M059J (cell line): Measurements from ENCODE around the gene CCDC88C. TPM values are rescaled to one million over a fixed set of nuclear protein-coding genes. Genes with fewer than 3 reads are reported as not detected.
A peak's percentile ranks its signal among the peaks of the same experiment; 100 is the strongest.
"Not testable (repeated sequence)": the region's sequence is repeated elsewhere in the genome, so short reads cannot be mapped to it uniquely, and the experiment has no call there.

ENCODE experiments used
- DNase-seq: peaks from one replicate; pipeline ENCODE4 v3.0.0-alpha.2; 2012; ENCODE audit warnings: low read depth
- total RNA-seq: library from RNA; depleted of rRNA; stranded (reverse); fragments of >200 nt; shearing (Covaris generic); gene quantifications from 2 replicates; pipeline ENCODE4 v1.2.3, GENCODE V29; 2014; rRNA removed

CCDC88C gene, protein sequence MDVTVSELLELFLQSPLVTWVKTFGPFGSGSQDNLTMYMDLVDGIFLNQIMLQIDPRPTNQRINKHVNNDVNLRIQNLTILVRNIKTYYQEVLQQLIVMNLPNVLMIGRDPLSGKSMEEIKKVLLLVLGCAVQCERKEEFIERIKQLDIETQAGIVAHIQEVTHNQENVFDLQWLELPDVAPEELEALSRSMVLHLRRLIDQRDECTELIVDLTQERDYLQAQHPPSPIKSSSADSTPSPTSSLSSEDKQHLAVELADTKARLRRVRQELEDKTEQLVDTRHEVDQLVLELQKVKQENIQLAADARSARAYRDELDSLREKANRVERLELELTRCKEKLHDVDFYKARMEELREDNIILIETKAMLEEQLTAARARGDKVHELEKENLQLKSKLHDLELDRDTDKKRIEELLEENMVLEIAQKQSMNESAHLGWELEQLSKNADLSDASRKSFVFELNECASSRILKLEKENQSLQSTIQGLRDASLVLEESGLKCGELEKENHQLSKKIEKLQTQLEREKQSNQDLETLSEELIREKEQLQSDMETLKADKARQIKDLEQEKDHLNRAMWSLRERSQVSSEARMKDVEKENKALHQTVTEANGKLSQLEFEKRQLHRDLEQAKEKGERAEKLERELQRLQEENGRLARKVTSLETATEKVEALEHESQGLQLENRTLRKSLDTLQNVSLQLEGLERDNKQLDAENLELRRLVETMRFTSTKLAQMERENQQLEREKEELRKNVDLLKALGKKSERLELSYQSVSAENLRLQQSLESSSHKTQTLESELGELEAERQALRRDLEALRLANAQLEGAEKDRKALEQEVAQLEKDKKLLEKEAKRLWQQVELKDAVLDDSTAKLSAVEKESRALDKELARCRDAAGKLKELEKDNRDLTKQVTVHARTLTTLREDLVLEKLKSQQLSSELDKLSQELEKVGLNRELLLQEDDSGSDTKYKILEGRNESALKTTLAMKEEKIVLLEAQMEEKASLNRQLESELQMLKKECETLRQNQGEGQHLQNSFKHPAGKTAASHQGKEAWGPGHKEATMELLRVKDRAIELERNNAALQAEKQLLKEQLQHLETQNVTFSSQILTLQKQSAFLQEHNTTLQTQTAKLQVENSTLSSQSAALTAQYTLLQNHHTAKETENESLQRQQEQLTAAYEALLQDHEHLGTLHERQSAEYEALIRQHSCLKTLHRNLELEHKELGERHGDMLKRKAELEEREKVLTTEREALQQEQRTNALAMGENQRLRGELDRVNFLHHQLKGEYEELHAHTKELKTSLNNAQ (N-terminal part only)
- total RNA-seq: 1.4 and 1.6 TPM in 2 replicates

DNA sequence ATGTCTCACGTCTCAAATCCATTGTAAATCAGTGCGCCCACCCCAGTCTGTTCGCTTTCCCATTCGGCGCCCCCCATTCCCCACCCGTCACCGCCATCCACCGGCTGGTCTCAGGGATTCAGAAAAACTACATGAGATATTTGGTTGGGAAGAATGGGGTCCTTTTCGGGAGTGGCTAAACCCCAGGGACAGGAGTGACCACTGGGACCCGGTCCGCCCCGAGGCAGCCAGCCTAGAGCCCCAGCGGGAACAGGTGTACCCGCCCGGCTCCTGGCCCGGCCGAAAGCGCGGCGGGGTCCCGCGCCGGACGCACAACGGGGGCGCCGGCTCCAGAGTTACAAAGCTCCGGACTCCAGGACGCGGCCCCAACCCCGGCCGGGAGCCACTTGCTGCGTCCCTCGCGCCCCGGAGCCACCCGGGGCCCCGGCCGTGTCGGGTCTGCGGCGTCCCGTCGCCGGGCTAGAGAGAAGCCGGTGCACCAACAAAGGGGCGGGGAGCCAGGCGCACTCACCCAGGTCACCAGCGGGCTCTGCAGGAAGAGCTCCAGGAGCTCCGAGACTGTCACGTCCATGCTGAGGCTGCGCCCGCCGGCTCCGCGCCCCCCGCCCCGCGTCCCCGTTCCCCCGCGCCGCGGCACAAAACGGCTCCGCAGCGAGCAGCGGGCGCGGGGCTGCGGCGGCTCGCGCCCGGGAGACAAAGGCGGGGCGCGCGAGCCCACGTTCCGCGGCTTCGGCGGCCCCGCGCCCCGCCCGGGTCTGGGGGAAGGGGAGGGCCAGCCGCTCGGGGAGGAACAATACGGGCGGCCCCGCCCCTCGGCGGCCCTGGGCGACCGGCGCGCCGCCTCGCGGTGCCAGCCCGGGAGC, at the start of gene CCDC88C:
Gene CCDC88C (minus strand): TSS at position 701 of the 863 bp plus-strand sequence. CDS start 130 bp downstream, at position 571.
- peak; percentile 48 for DNase-seq

DNA sequence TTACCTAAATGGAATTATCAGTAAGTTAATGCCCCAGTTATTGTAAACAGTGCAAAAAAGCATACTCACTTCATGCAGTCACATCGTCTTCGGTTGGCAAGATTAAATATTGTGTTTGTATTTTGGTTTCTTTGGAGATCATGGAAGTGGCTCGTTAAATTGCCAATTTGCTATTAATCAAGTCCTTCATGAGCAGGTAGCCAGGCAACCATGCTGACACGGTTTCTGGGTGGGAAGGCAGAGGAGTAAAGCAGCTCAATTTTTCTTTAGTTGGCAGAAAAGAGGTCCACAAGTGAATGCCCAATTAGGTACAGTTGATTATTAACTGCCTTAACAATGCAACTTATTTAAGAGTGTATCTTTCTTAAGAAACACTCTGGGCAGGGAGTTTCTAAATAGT, 48.6 kb upstream of the CCDC88C start:
- no peak for DNase-seq

DNA sequence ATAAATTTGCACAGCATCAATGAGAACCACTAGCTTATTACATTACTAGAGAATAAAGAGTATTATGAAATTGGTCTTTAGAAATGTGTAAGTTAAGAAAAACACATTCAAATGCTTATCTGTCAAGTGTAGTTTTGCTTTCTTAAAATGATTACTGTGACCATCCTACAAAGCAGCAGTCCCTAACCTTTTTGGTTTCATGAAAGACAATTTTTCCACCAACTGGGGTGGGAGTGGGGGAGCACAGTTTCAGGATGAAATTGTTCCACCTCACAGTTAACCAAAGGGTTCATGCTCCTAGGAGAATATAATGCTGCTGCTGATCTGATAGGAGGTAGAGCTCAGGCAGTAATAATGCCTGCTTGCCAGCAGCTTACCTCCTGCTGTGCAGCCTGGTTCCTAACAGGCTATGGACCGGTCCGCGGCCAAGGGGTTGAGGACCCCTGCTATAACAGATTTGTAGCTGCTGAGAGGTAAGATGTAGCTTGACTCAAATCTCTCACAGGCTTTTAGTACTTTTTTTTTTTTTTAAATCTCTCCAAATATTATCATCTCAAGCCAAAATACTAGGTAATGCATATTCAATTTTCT, 47.1 kb upstream of the CCDC88C start:
- no peak for DNase-seq

DNA sequence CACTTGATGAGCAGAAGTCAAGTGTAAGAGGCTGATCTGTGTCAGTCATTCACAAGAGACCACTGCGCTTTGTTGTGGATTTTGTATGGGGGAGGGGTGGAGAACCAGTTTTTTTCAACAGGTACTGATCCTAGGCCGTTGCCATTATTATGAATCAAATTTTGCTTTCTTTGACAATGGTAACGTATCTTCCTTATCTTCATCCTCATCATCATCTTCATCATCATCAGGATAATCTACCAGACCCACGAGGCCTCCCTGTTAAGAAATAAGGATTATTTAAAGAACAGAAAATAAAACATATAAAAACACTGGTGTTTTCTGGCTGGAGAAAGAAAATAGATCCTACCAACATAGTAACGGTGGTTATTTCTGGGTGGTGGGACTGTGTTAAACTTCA, 41.0 kb upstream of the CCDC88C start:
- no peak for DNase-seq

DNA sequence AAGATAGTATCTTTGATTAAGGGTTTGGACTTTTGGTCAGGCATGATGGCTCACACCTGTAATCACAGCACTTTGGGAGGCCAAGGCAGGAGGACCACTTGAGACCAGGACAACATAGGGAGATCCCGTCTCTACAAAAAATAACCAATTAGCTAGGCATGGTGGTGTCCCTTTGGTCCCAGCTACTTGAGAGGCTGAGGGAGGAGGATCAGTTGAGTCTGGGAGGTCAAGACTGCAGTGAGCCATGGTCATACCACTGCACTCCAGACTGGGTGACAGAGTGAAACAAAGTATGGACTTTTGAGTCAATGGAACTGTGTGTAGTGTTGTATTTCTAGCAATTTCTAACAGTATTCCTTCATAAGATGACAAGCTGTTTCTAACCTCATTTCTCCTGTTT, 38.7 kb upstream of the CCDC88C start:
- no peak for DNase-seq

DNA sequence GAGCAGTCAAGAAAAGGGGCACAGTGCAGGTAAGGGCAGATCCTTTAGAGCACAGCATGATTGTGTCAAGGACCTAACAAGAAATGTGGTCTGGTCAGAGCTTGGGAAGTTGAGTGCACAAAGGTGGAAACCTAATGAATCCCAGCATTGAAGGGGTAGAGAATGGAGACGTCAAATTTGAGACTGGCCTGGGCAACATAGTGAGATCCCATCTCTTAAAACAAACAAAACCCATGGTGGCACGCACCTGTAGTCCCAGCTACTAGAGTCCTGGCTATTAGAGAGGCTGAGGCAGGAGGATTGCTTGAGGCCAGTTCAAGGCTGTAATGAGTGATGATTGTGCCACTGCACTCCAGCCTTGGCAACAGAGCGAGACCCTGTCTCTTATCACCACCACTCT, 37.0 kb upstream of the CCDC88C start:
- DNase-seq: no peak

DNA sequence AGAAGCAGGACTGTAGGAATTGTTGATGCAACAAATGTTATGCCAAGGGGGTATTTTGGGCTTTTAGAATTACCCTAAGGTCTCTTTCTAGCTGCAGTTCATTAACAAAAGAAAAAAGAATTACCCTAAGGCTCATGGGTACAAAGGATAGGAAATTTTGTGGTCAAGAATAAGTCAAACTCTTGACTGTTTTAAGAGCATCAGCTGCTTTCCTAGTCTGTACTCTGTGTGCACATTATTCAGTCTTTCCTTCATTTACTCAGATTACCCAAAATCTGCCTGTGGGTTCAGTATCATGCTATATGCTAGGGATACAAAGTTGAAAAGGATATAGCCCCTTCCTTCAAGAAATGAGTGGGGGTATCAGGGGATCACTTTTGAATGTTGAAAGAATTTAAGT, 36.5 kb upstream of the CCDC88C start:
- DNase-seq: no peak

DNA sequence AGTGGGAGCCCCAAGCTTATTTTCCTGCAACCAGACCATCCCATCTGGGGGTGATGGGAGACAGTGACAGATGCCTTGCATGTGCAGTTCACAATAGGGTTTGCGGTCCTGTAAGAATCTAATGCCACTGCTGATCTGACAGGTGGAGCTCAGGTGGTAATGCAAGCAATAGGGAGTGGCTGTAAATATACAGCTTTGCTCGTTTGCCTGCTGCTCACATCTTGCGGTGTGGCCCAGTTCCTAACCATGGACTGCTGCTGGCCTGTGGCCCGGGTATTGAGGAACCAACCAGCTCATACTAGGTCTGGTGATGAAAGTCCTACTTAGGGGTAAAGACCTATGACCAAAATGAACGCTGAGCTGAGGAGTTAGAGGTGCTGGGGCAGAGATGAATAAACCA, 36.1 kb upstream of the CCDC88C start:
- DNase-seq: no peak

DNA sequence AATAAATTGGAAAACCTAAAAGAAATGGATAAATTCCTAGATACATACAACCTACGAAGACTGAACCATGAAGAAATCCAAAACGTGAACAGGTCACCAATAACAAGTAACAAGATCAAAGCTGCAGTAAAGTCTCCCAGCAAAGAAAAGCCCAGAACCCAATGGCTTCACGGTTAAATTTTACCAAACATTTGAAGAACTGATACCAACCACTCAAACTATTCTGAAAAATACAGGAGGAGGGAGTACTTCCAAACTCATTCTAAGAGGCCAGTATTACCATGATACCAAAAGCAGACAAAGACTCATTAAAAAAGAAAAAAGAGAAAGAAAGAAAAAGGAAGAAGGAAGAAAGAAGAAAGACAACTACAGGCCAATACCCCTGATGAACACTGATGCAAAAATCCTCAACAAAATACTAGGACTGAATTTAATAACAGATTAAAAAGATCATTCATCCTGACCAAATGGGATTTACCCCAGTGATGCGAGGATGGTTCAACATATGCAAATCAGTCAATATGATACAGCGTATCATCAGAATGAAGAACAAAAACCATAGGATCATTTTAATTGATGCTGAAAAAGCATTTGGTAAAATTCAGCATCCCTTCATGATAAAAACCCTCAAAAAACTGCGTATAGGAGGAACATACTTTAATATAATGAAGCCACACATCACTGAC, 26.9 kb upstream of the CCDC88C start:
- no peak for DNase-seq

DNA sequence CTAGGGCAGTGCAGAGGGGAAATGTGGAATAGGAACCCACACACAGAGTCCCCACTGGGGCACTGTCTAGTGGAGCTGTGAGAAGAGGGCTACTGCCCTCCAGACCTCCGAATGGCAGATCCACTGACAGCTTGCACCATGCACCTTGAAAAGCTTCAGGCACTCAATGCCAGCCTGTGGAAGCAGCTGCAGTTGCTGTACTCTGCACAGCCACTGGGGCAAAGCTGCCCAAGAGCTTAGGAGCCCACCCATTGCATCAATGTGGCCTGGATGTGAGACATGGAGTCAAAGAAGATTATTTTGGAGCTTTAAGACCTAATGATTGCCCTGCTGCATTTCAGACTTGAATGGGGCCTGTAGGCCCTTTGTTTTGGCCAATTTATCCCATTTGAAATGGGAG, 21.7 kb upstream of the CCDC88C start:
- no peak for DNase-seq

DNA sequence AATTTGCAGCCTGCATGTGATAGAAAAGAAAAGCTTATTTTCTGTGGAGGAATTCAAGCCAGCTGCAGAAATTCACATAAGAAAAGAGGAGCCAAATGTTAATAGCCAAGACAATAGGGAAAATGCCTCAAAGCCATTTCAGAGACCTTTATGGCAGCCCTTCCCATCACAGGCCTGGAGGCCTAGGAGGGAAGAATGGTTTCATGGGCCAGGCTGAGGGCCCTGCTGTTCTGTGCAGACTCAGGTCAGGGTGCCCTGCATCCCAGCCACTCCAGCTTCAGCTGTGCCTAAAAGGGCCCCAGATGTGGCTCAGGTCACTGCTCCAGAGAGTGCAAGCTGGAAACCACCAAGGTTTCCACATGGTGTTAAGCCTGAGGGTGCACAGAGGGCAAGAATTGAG, 21.2 kb upstream of the CCDC88C start:
- DNase-seq: no peak

DNA sequence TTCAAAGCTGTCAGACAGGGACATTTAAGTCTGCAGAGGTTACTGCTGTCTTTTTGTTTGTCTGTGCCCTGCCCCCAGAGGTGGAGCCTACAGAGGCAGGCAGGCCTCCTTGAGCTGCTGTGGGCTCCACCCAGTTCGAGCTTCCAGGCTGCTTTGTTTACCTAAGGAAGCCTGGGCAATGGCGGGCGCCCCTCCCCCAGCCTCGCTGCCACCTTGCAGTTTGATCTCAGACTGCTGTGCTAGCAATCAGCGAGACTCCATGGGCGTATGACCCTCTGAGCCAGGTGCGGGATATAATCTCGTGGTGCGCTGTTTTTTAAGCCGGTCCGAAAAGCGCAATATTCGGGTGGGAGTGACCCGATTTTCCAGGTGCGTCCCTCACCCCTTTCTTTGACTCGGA, 18.6 kb upstream of the CCDC88C start:
- not testable (repeated sequence) for DNase-seq

DNA sequence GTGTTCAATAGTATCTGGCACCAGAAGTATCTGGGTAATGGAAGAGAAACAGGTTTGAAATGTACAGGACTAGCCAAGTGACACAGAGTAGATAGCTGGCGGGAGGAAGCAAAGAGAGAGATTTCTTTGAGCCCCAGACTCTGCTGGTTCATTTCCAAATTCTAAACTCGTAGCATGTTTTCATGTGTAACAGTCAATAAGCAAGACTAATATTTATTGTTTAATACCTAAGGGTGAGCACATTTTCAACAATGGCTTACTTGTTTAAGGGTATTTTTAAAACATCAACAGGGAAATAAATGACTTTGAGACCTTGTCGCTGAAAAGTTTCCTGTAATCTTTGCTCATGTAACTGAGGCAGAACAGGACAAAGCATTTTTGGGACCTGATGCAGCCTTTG, 11.8 kb upstream of the CCDC88C start:
- no peak for DNase-seq

DNA sequence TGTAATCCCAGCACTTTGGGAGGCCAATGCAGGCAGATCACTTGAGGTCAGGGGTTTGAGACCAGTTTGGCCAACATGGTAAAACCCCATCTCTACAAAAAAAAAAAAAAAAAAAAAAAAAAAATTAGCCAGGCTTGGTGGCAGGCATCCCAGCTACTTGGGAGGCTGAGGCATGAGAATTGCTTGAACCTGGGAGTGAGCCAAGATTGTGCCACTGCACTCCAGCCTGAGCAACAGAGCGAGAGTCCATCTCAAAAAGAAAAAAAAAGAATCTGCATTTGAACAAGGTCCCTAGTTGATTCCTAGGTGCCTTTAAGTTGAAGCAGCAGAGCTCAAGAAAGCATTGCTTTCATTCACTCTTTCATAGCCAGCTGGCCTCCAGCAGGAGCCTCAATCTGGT, 11.3 kb upstream of the CCDC88C start:
- not testable (repeated sequence) for DNase-seq

DNA sequence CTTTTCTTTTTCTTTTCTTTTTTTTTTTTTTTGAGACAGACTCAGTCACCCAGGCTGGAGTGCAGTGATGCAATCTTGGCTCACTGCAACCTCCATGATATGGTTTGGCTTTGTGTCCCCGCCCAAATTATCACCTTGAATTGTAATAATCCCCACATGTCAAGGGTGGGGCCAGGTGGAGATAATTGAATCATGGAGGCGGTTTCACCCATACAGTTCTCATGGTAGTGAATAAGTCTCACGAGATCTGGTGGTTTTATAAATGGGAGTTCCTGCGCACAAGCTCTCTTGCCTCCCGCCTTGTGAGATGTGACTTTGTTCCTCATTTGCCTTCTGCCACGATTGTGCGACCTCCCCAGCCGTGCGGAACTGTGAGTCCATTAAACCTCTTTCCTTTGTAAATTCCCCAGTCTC, 7.9 kb upstream of the CCDC88C start:
- DNase-seq: not testable (repeated sequence)

DNA sequence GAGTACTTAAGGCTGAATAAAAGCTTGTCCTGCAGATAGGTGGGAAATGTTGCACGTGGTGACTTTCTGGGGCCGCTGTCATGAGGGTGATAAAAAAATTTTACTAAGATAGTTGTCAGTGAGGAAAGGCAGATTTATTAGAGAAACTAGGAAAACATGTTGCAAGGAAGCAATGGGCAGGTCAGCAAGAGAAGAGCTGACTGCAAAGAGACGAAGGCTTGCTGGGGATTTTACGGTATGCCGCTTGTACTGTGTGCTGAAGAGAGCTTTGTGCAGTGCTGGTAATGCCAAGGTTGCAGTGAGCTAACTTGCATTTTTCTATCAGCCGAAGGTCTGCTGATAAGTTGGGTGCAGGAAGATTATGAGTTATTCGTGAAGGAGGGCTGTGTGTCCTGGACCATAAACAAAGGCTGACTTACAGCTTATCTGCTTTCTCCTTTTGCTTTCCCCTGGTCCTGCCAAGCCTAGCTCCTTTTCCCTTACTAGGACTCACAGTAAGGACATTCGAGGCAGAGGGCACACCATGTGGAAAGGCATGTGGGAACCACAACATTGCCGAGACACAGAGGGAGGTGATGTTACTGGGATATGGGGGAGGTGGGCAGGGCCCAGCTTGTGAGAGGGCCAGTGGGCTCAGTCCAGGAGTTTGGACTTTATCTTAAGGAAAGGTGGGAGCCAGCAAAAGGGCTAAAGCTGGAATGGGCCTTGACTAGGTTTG, 7.4 kb upstream of the CCDC88C start:
- DNase-seq: no peak

DNA sequence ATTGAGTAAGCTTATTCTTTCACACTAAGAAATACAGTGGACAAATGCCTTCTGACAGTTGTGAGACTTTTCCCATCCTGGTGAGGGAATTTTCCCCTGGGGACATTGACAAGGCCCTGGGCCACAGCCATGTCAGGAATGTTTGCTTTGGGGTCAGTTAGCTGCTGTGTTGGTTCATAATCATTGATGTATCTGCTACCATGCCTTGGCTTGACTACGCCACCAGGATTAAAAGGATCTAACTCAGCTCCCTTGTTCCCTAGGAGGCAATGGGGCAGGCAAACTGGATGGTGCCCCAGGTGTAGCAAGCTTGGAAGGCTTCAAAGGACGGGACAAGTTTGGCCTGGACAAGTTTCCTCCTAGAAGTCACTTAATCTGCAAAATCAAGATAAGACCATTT, 3.1 kb upstream of the CCDC88C start:
- DNase-seq: no peak

DNA sequence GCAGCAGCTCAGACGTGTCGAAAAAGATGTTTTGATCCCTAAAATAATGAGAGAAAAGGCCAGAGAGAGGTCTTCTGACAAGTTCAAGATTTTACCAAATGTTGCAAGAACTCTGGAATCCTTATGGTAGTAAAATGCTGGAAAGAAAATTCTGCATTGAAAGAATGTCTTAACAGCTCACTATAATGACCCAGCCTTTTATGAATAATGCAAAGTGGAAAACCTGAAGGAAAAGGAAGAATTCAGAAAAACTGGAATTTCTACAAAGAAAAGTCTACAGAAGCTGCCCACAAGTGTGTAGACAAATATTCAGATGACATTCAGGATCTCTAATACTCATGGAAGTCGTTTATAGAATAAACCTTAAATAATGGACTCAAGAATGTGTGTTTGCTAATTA, 1.8 kb upstream of the CCDC88C start:
- no peak for DNase-seq

DNA sequence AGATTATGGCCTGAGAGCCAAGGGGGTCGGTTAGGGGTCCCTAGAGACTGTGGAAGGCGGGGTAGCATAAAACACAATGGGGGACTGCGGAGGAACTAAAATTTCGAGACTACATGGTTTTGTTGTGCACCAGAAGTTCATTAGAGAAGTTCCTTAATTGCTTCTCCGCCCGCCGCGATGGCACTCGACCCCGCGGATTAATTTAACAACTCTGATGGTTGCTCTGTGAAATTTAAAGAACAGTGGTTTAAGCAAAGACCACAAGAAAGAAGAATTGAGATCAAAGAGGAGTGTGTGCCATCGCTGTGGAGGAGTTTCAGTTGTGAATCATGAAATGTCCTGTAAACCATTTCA, 1.4 kb upstream of the CCDC88C start:
- DNase-seq: no peak
